Liver (tissue), 9 donors: ENCODE measurements around the gene ZNF771. TPM values are rescaled to one million over a fixed set of nuclear protein-coding genes. Genes with fewer than 3 reads are reported as not detected.
A peak's percentile ranks its signal among the peaks of the same experiment; 100 is the strongest.

Experiments used
- DNase-seq: peaks from one replicate; pipeline ENCODE4 v3.0.0-alpha.2; 2017; ENCODE audit warnings: low spot score
- H3K27ac ChIP-seq, 2 donors: one replicate each; pipeline ENCODE4 v1.7.0; 2013; ENCODE audit warnings: inconsistent platforms in 2 of 2, low read length in 2 of 2, control low read depth in 1 of 2, low read depth in 1 of 2, mild to moderate bottlenecking in 1 of 2
- H3K27me3 ChIP-seq, 4 donors: one replicate each; pipeline versions ENCODE4 v1.6.1 to v1.7.0; 2013; ENCODE audit warnings: low read length in 3 of 4, inconsistent platforms in 1 of 4, mild to moderate bottlenecking in 1 of 4, moderate library complexity in 1 of 4; ENCODE audit not compliant: control insufficient read depth in 4 of 4, insufficient read depth in 4 of 4
- H3K36me3 ChIP-seq, 4 donors: one replicate each; pipeline versions ENCODE4 v1.6.1 to v1.7.0; 2013; ENCODE audit warnings: low read length in 3 of 4, mild to moderate bottlenecking in 3 of 4, low read depth in 1 of 4, moderate library complexity in 1 of 4; ENCODE audit not compliant: control insufficient read depth in 4 of 4, insufficient read depth in 3 of 4
- H3K4me1 ChIP-seq, 4 donors: one replicate each; pipeline versions ENCODE4 v1.6.1 to v1.7.0; 2013; ENCODE audit warnings: low read length in 3 of 4, mild to moderate bottlenecking in 3 of 4, moderate library complexity in 1 of 4; ENCODE audit not compliant: control insufficient read depth in 4 of 4, insufficient read depth in 4 of 4
- H3K4me3 ChIP-seq, 3 donors: one replicate each; pipeline versions ENCODE4 v1.6.1 to v1.7.0; 2013; ENCODE audit warnings: low read length in 3 of 3, control low read depth in 1 of 3, low read depth in 1 of 3, mild to moderate bottlenecking in 1 of 3
- H3K9ac ChIP-seq, 2 donors: one replicate each; pipeline ENCODE4 v1.7.0; 2013; ENCODE audit warnings: low read length in 2 of 2, mild to moderate bottlenecking in 2 of 2, moderate library complexity in 2 of 2, control low read depth in 1 of 2, low read depth in 1 of 2
- H3K9me3 ChIP-seq, 4 donors: one replicate each; pipeline versions ENCODE4 v1.6.1 to v1.7.0; 2013; ENCODE audit warnings: low read length in 3 of 4; ENCODE audit not compliant: control insufficient read depth in 4 of 4
- EGR1 ChIP-seq, 2 donors: IDR thresholded peaks; 2 replicates each; pipeline ENCODE4 v1.6.1; 2016 to 2018; ENCODE audit warnings: antibody characterized with exemption in 2 of 2, low read depth in 2 of 2
- FOXA1 ChIP-seq: IDR thresholded peaks from 2 replicates; pipeline ENCODE4 v1.6.1; 2016; ENCODE audit warnings: antibody characterized with exemption
- FOXA2 ChIP-seq: IDR thresholded peaks from 2 replicates; pipeline ENCODE4 v1.6.1; 2016; ENCODE audit warnings: antibody characterized with exemption
- GABPA ChIP-seq, 2 donors: IDR thresholded peaks in 1 of 2; conservative IDR thresholded peaks in 1 of 2; 2 replicates each; pipeline ENCODE4 v1.6.1; 2016; ENCODE audit warnings: antibody characterized with exemption in 2 of 2, mild to moderate bottlenecking in 1 of 2, moderate library complexity in 1 of 2
- HNF4A ChIP-seq, 2 donors: conservative IDR thresholded peaks; 2 replicates each; pipeline ENCODE4 v1.6.1; 2016; ENCODE audit warnings: antibody characterized with exemption in 2 of 2, mild to moderate bottlenecking in 2 of 2
- HNF4G ChIP-seq: IDR thresholded peaks from 2 replicates; pipeline ENCODE4 v1.6.1; 2016; ENCODE audit warnings: antibody characterized with exemption
- JUND ChIP-seq, 2 donors: IDR thresholded peaks; 2 replicates each; pipeline ENCODE4 v1.6.1; 2016; ENCODE audit warnings: antibody characterized with exemption in 2 of 2
- NR2F2 ChIP-seq: IDR thresholded peaks from 2 replicates; pipeline ENCODE4 v1.6.1; 2016; ENCODE audit warnings: antibody characterized with exemption
- RAD21 ChIP-seq, 2 donors: IDR thresholded peaks; 2 replicates each; pipeline ENCODE4 v1.6.1; 2016; ENCODE audit warnings: antibody characterized with exemption in 2 of 2, mild to moderate bottlenecking in 2 of 2
- RXRA ChIP-seq, 2 donors: IDR thresholded peaks; 2 replicates each; pipeline ENCODE4 v1.6.1; 2017 to 2018; ENCODE audit warnings: antibody characterized with exemption in 2 of 2, mild to moderate bottlenecking in 1 of 2
- SP1 ChIP-seq: IDR thresholded peaks from 2 replicates; pipeline ENCODE4 v1.6.1; 2018; ENCODE audit warnings: antibody characterized with exemption, mild to moderate bottlenecking
- TAF1 ChIP-seq: conservative IDR thresholded peaks from 2 replicates; pipeline ENCODE4 v1.6.1; 2016; ENCODE audit warnings: antibody characterized with exemption, mild to moderate bottlenecking
- YY1 ChIP-seq: IDR thresholded peaks from 2 replicates; pipeline ENCODE4 v1.6.1; 2016; ENCODE audit warnings: antibody characterized with exemption, mild to moderate bottlenecking
- WGBS: extraction: QIAGEN DNeasy Blood & Tissue Kit; methylation state at CpG from one replicate; pipeline ENCODE4 v1.1.7; 2013; 5-methylcytosine and 5-hydroxymethylcytosine counted together
- polyA plus RNA-seq, 2 donors: library from polyadenylated mRNA; stranded (reverse) in 1 of 2; unstranded in 1 of 2; fragments of 200-250 nt in 1 of 2; fragments of >200 nt in 1 of 2; fragmentation: Nextera tagmentation in 1 of 2; extraction: Ambion mirVana in 1 of 2; gene quantifications; one replicate each; pipeline versions ENCODE4 v1.2.1 to v1.2.3, GENCODE V29; 2013 to 2015
- total RNA-seq, 2 donors: library from RNA; depleted of rRNA; stranded (reverse); fragments of >200 nt; gene quantifications; one replicate each; pipeline ENCODE4 v1.2.3, GENCODE V29; 2014
- TF ChIP-seq, protein P1 (sequence below): IDR thresholded peaks from 2 replicates; pipeline ENCODE4 v1.6.1; 2016; ENCODE audit warnings: antibody characterized with exemption, mild to moderate bottlenecking
- TF ChIP-seq, protein P2 (sequence below): IDR thresholded peaks from 2 replicates; pipeline ENCODE4 v1.6.1; 2016; ENCODE audit warnings: antibody characterized with exemption
- TF ChIP-seq, protein P3 (sequence below): fragments of 150-350 bp; IDR thresholded peaks from 2 replicates; pipeline ENCODE4 v1.5.1; 2017; ENCODE audit warnings: improper control_type of control experiment, low read depth, low read length; ENCODE audit not compliant: missing input control
- donor health status: healthy.
- donor health status: healthy.
- donor health status: healthy.
- donor health status: healthy.
- donor health status: healthy.

ZNF771 gene
- total and polyA plus RNA-seq, 4 donors, result 2.6 to 8.0 (median 5.2) TPM

DNA sequence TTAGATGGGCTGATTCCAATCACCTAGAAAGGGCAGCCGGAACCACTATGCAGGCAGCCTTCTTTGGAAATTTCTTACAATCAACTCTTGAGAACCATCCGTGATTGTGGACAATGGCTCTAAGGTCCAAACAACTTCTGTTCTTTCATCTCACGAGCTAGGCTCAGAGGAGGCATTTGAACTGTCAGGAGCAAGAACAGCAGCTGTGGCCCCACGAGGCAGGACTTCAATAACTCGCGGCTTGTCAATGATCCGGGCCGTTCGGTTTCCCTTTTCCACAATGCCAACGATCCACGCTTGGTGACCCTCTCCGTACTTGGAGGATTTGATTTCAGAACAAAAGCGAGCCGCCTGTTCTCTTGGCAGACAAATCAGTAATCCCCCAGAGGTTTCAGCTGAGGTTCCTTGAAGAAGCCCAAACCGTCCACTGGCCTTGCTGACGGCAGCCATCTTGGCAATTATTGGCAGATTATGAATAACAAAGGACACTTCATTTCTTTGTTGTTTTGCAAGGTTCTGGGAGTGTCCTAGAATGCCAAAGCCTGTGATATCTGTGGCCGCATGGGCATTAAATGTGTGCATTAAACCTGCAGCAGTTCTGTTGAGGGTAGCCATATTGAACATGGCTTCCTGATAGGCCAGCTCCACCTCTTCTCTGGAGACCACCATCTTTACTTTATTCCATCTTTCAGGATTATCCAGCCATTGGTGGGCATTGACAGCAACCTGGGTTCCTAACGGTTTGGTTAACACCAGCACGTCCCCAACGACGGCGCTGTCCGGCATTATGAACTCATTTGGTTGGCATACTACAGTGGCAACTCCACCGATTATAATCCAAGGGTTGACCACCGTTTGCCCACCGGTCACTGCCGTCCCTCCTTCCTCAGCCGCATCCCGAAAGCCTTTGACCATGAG lies 37.1 kb downstream of the ZNF771 start:
- 39% methylated on average over 29 of the region's 29 CpGs for WGBS
- Histone ChIP-seq H3K36me3 (peaks cover 0 to 2% (median 0%) of the 10 kb centered on the region in 4 donors), H3K4me1 (peaks cover 4 to 30% (median 18%) of the 10 kb centered on the region in 4 donors), H3K9me3 (no peaks in the 10 kb centered on the region), H3K27ac (peak overlapping the region; percentile 96 to 99), H3K4me3 (peak overlapping the region; percentile 85 to 99 (median 86)), H3K9ac (peak overlapping the region; percentile 92 to 98), H3K27me3 (no peaks in the 10 kb centered on the region)
- TF ChIP-seq FOXA1, result no peak
- no peak for TF ChIP-seq SP1
- TF ChIP-seq YY1, result peak; percentile 97
- no peak for DNase-seq

DNA sequence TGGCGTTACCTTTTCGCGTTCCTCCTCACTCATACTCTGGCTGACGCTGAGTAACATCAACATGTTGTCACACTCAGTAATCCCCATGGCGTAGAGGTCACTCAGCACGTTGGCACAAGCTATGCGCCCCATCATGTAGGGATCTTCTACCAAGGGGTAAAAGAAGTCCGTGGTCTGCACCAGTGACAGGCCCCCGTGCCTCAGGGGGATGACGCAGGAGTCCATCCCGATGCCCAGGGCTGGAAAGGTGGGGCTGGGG lies 37.7 kb downstream of the ZNF771 start:
- peaks cover 0 to 2% (median 0%) of the 10 kb centered on the region in 4 donors for H3K36me3 ChIP-seq
- peaks cover 4 to 30% (median 18%) of the 10 kb centered on the region in 4 donors for H3K4me1 ChIP-seq
- no peaks in the 10 kb centered on the region for H3K9me3 ChIP-seq
- H3K27me3 ChIP-seq, result no peaks in the 10 kb centered on the region
- H3K27ac ChIP-seq, result peak overlapping the region; percentile 96 to 99
- peak overlapping the region; percentile 92 to 98 for H3K9ac ChIP-seq
- H3K4me3 ChIP-seq, result peak overlapping the region; percentile 85 to 99 (median 86)
- TF ChIP-seq, protein P1, sequence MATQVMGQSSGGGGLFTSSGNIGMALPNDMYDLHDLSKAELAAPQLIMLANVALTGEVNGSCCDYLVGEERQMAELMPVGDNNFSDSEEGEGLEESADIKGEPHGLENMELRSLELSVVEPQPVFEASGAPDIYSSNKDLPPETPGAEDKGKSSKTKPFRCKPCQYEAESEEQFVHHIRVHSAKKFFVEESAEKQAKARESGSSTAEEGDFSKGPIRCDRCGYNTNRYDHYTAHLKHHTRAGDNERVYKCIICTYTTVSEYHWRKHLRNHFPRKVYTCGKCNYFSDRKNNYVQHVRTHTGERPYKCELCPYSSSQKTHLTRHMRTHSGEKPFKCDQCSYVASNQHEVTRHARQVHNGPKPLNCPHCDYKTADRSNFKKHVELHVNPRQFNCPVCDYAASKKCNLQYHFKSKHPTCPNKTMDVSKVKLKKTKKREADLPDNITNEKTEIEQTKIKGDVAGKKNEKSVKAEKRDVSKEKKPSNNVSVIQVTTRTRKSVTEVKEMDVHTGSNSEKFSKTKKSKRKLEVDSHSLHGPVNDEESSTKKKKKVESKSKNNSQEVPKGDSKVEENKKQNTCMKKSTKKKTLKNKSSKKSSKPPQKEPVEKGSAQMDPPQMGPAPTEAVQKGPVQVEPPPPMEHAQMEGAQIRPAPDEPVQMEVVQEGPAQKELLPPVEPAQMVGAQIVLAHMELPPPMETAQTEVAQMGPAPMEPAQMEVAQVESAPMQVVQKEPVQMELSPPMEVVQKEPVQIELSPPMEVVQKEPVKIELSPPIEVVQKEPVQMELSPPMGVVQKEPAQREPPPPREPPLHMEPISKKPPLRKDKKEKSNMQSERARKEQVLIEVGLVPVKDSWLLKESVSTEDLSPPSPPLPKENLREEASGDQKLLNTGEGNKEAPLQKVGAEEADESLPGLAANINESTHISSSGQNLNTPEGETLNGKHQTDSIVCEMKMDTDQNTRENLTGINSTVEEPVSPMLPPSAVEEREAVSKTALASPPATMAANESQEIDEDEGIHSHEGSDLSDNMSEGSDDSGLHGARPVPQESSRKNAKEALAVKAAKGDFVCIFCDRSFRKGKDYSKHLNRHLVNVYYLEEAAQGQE, result no peak
- no peak for TF ChIP-seq HNF4G
- no peak for TF ChIP-seq TAF1
- no peak for TF ChIP-seq RAD21 (IDR thresholded peaks at IDR 0.05)
- TF ChIP-seq FOXA2, result no peak
- TF ChIP-seq RXRA (IDR thresholded peaks at IDR 0.05), result no peak
- TF ChIP-seq, protein P2, sequence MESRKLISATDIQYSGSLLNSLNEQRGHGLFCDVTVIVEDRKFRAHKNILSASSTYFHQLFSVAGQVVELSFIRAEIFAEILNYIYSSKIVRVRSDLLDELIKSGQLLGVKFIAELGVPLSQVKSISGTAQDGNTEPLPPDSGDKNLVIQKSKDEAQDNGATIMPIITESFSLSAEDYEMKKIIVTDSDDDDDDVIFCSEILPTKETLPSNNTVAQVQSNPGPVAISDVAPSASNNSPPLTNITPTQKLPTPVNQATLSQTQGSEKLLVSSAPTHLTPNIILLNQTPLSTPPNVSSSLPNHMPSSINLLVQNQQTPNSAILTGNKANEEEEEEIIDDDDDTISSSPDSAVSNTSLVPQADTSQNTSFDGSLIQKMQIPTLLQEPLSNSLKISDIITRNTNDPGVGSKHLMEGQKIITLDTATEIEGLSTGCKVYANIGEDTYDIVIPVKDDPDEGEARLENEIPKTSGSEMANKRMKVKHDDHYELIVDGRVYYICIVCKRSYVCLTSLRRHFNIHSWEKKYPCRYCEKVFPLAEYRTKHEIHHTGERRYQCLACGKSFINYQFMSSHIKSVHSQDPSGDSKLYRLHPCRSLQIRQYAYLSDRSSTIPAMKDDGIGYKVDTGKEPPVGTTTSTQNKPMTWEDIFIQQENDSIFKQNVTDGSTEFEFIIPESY, result no peak
- no peak for TF ChIP-seq JUND (IDR thresholded peaks at IDR 0.05)
- TF ChIP-seq EGR1 (IDR thresholded peaks at IDR 0.05; ENCODE audit: low read depth in 2 of 2), result no peak
- TF ChIP-seq YY1, result no peak
- no peak for TF ChIP-seq SP1
- TF ChIP-seq, protein P3, sequence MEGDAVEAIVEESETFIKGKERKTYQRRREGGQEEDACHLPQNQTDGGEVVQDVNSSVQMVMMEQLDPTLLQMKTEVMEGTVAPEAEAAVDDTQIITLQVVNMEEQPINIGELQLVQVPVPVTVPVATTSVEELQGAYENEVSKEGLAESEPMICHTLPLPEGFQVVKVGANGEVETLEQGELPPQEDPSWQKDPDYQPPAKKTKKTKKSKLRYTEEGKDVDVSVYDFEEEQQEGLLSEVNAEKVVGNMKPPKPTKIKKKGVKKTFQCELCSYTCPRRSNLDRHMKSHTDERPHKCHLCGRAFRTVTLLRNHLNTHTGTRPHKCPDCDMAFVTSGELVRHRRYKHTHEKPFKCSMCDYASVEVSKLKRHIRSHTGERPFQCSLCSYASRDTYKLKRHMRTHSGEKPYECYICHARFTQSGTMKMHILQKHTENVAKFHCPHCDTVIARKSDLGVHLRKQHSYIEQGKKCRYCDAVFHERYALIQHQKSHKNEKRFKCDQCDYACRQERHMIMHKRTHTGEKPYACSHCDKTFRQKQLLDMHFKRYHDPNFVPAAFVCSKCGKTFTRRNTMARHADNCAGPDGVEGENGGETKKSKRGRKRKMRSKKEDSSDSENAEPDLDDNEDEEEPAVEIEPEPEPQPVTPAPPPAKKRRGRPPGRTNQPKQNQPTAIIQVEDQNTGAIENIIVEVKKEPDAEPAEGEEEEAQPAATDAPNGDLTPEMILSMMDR, result no peak
- no peak for TF ChIP-seq NR2F2
- TF ChIP-seq HNF4A (conservative IDR thresholded peaks at IDR 0.05), result no peak
- no peak for TF ChIP-seq FOXA1
- TF ChIP-seq GABPA (IDR thresholded peaks at IDR 0.05 in 1 of 2, conservative IDR thresholded peaks at IDR 0.05 in 1 of 2), result no peak
- DNase-seq, result no peak
- WGBS, result 12% methylated on average over 11 of the region's 11 CpGs
